ENCODE measurements around the gene TRABD2B. TPM values are rescaled to one million over a fixed set of nuclear protein-coding genes. Genes with fewer than 3 reads are reported as not detected.

Gene TRABD2B
- total RNA-seq, 1 experiment from 2014 or later: 10.3 TPM

DNA sequence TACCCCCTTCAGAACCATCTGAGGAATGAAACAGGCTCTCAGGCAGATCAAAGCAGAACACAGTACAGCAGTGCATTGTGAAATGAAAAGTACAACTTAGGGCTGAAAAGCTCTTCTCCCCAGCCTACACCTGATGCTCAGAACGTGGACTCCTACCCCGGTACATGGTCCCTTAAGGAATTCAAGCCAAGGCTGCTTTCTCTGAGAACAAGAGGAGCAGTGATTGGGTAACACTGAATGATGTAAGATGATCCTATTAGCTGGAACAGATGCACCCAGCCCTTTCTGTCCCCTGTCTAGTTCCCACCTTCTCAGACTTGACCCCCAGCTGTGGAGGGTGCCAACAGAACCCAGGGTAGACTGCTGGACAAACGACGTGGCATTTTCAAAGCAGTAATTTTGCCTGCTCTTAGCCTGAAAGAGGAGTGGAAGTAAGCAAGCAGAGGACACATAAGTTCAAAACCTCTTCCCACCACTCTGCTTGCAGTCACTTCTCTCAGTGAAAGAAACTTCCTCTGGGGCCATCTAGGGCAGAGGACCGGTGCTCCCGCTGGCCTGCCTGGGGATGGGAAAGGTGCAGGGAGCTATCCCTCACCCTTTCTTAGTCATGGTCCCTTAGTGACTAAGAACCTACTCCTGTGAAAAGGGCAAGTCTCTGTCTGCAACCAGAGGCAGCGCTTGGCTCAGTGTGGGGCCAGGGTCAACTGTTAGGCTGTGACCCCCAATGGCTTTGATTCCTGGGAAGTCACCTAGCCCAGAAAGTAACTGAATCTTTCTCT lies 72.7 kb downstream of the TRABD2B start (continued):
- TF ChIP-seq, protein P1, sequence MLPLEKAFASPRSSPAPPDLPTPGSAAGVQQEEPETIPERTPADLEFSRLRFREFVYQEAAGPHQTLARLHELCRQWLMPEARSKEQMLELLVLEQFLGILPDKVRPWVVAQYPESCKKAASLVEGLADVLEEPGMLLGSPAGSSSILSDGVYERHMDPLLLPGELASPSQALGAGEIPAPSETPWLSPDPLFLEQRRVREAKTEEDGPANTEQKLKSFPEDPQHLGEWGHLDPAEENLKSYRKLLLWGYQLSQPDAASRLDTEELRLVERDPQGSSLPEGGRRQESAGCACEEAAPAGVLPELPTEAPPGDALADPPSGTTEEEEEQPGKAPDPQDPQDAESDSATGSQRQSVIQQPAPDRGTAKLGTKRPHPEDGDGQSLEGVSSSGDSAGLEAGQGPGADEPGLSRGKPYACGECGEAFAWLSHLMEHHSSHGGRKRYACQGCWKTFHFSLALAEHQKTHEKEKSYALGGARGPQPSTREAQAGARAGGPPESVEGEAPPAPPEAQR (CRISPR knock-in tag; IDR thresholded peaks at IDR 0.05): no peak

DNA sequence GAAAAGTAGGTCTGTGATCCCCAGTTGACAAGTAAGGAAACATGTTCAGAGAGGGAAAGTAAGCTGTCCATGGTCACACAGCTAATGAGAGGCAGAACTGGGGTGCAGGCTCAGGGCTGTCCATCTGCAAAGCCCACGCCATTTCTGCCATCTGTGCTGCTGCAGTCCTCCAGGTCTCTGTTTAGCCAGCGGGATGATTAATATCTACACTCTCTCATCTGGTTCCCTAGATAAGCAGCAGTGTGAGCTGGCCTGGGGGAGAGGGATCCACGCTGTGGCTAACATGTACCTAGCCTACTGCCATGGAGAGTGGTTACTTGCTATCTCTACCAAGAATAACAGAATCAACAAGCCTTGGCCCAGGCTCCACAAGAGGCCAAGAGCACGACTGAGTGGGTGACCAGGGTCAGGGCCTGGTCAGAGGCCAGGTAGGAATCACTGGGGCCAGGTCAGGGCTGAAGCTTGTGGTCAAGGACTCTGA lies 75.2 kb downstream of the TRABD2B start:
- POLR2A ChIA-PET: no interaction called here
- TF ChIP-seq ZNF416 (CRISPR knock-in tag; IDR thresholded peaks at IDR 0.05) (no peak), HMGA2 (CRISPR knock-in tag; IDR thresholded peaks at IDR 0.05) (no peak), GRHL2 (CRISPR knock-in tag; IDR thresholded peaks at IDR 0.05; ENCODE audit: insufficient replicate concordance, severe bottlenecking) (no peak), CREM (CRISPR knock-in tag; IDR thresholded peaks at IDR 0.05) (no peak), SMAD4 (CRISPR knock-in tag; IDR thresholded peaks at IDR 0.05) (no peak), CBFB (CRISPR knock-in tag; IDR thresholded peaks at IDR 0.05; ENCODE audit: low read depth) (no peak), TP53 (CRISPR knock-in tag; IDR thresholded peaks at IDR 0.05) (no peak), SOX15 (CRISPR knock-in tag; IDR thresholded peaks at IDR 0.05) (no peak)
- TF ChIP-seq, protein P2, sequence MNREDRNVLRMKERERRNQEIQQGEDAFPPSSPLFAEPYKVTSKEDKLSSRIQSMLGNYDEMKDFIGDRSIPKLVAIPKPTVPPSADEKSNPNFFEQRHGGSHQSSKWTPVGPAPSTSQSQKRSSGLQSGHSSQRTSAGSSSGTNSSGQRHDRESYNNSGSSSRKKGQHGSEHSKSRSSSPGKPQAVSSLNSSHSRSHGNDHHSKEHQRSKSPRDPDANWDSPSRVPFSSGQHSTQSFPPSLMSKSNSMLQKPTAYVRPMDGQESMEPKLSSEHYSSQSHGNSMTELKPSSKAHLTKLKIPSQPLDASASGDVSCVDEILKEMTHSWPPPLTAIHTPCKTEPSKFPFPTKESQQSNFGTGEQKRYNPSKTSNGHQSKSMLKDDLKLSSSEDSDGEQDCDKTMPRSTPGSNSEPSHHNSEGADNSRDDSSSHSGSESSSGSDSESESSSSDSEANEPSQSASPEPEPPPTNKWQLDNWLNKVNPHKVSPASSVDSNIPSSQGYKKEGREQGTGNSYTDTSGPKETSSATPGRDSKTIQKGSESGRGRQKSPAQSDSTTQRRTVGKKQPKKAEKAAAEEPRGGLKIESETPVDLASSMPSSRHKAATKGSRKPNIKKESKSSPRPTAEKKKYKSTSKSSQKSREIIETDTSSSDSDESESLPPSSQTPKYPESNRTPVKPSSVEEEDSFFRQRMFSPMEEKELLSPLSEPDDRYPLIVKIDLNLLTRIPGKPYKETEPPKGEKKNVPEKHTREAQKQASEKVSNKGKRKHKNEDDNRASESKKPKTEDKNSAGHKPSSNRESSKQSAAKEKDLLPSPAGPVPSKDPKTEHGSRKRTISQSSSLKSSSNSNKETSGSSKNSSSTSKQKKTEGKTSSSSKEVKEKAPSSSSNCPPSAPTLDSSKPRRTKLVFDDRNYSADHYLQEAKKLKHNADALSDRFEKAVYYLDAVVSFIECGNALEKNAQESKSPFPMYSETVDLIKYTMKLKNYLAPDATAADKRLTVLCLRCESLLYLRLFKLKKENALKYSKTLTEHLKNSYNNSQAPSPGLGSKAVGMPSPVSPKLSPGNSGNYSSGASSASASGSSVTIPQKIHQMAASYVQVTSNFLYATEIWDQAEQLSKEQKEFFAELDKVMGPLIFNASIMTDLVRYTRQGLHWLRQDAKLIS (CRISPR knock-in tag; IDR thresholded peaks at IDR 0.05; ENCODE audit: borderline replicate concordance): no peak
- TF ChIP-seq, protein P3, sequence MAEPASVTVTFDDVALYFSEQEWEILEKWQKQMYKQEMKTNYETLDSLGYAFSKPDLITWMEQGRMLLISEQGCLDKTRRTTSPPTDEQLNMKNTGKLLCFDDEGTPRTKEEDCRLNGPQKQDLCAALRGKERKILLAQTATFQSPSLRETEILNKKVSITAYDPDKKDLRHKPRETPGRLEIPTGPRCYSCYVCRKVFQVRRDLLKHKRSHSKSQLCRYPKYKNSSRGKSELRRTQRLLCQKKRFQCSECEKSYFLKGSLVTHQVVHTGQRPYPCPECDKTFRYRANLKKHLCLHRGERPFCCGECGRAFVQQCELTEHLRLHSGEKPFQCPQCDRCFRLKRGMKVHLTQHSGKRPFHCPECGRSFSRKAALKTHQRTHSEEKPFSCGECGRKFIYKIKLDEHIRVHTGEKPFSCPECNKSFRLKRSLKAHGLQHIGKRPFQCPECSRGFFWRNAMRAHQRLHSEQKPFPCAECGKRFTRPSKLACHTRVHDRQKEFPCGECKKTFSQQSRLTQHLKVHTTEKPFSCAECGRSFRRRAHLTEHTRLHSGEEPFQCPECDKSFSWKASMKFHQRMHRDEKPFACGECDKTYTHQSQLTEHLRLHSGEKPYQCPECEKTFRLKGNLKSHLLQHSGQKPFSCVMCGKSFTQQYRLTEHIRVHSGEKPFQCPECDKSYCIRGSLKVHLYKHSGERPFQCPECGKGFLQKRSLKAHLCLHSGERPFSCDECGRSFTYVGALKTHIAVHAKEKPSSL (CRISPR knock-in tag; conservative IDR thresholded peaks at IDR 0.05): no peak
- TF ChIP-seq, protein P4, sequence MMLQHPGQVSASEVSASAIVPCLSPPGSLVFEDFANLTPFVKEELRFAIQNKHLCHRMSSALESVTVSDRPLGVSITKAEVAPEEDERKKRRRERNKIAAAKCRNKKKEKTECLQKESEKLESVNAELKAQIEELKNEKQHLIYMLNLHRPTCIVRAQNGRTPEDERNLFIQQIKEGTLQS (CRISPR knock-in tag; conservative IDR thresholded peaks at IDR 0.05): no peak
- TF ChIP-seq, protein P5, sequence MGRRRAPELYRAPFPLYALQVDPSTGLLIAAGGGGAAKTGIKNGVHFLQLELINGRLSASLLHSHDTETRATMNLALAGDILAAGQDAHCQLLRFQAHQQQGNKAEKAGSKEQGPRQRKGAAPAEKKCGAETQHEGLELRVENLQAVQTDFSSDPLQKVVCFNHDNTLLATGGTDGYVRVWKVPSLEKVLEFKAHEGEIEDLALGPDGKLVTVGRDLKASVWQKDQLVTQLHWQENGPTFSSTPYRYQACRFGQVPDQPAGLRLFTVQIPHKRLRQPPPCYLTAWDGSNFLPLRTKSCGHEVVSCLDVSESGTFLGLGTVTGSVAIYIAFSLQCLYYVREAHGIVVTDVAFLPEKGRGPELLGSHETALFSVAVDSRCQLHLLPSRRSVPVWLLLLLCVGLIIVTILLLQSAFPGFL (CRISPR knock-in tag; IDR thresholded peaks at IDR 0.05; ENCODE audit: borderline replicate concordance): no peak
- Mint-ChIP-seq H3K36me3 (no peaks in the 10 kb centered on the region), H3K9me3 (no peaks in the 10 kb centered on the region), H3K27ac (no peak overlapping the region), H3K4me1 (peaks cover 8% of the 10 kb centered on the region), H3K27me3 (ENCODE audit: low read depth) (no peaks in the 10 kb centered on the region), H3K4me3 (no peak overlapping the region)
- no peak for ATAC-seq
- CTCF ChIA-PET: no interaction called here
- DNase-seq (ENCODE audit: low spot score): no peak

Measured in WTC11 (cell line).